ENCODE results near the gene LYL1. TPM values are rescaled to one million over a fixed set of nuclear protein-coding genes. Genes with fewer than 3 reads are reported as not detected.

LYL1 gene
- total RNA-seq, 1 experiment from 2014 or later, result 0.63 TPM

GRCh38 chr19:13110099-13110610, 7.5 kb upstream of the LYL1 start:
- H2AK5ac ChIP-seq (ENCODE audit: insufficient read length, low read length), result no peak overlapping the region
- Mint-ChIP-seq H3K27ac (no peak overlapping the region; a peak in 1 of 7 replicates), H3K36me3 (ENCODE audit: insufficient read depth in 1 of 3, low read depth in 3 of 3) (peaks cover 9 to 41% (median 35%) of the 10 kb centered on the region in 3 experiments; a peak in 6 of 7 replicates), H3K27me3 (ENCODE audit: low read depth) (no peaks in the 10 kb centered on the region), H3K9me3 (no peaks in the 10 kb centered on the region), H3K4me3 (no peak overlapping the region), H3K4me1 (no peaks in the 10 kb centered on the region; a peak in 1 of 4 replicates)
- no peaks in the 10 kb centered on the region for H3K23me2 ChIP-seq (ENCODE audit: insufficient read length, low read depth, low read length, poor library complexity, severe bottlenecking)
- no CpG with 5 or more reads among the region's 15 CpGs for WGBS (ENCODE audit: extremely low coverage, insufficient read length, low lambda C conversion rate)
- no peak overlapping the region for H3K18ac ChIP-seq (ENCODE audit: insufficient read length, low read depth, low read length)
- peaks cover 2% of the 10 kb centered on the region; the same call in 1 of the 2 replicates for H3K79me2 ChIP-seq (ENCODE audit: insufficient read depth, low read length)
- H4K5ac ChIP-seq (ENCODE audit: insufficient read length, low read depth, low read length), result no peak overlapping the region
- no peak overlapping the region for H2BK15ac ChIP-seq (ENCODE audit: low read depth, low read length)
- no peaks in the 10 kb centered on the region for H3K9me3 ChIP-seq (ENCODE audit: control insufficient read depth, low read depth, low read length)
- no peak overlapping the region for H3K4me2 ChIP-seq (ENCODE audit: insufficient read depth, insufficient read length, low read length)
- no peak overlapping the region for H3K4ac ChIP-seq (ENCODE audit: low read depth, low read length)
- no peaks in the 10 kb centered on the region for H3K79me1 ChIP-seq (ENCODE audit: insufficient read depth, low read depth, low read length, poor library complexity, severe bottlenecking)
- no peak overlapping the region for H3K23ac ChIP-seq (ENCODE audit: insufficient read length, low read depth, low read length)
- no peak overlapping the region for H2AFZ ChIP-seq (ENCODE audit: low read length)
- H3K4me1 ChIP-seq (ENCODE audit: insufficient read depth, low read length), result no peaks in the 10 kb centered on the region
- no peak overlapping the region for H2BK120ac ChIP-seq (ENCODE audit: low read depth, low read length, poor library complexity, severe bottlenecking)
- no peak for DNase-seq
- H3T11ph ChIP-seq (ENCODE audit: low read length), result no peak overlapping the region
- no peak overlapping the region for H3K56ac ChIP-seq (ENCODE audit: insufficient read length, low read depth, low read length)
- H3K27ac ChIP-seq (ENCODE audit: insufficient read length, low read depth, low read length), result no peak overlapping the region
- no peaks in the 10 kb centered on the region for H3K27me3 ChIP-seq (ENCODE audit: insufficient read depth, low read length)
- H2BK5ac ChIP-seq (ENCODE audit: insufficient read length, low read length), result no peak overlapping the region
- H4K20me1 ChIP-seq (ENCODE audit: control insufficient read depth, insufficient read depth, insufficient read length), result no peaks in the 10 kb centered on the region
- H2BK12ac ChIP-seq (ENCODE audit: insufficient read length, low read depth, low read length), result no peak overlapping the region
- no peak overlapping the region for H3K9ac ChIP-seq (ENCODE audit: extremely low read depth, insufficient read length, low read length)
- no peak overlapping the region for H4K91ac ChIP-seq (ENCODE audit: insufficient read length, low read depth, low read length)
- H3K14ac ChIP-seq (ENCODE audit: insufficient read depth, low read length), result no peak overlapping the region
- no peak overlapping the region for H2BK20ac ChIP-seq (ENCODE audit: low read depth, low read length, poor library complexity, severe bottlenecking)
- no peak overlapping the region for H4K8ac ChIP-seq (replicated peaks; ENCODE audit: insufficient read length, low read depth, low read length)
- TF ChIP-seq CTCF (conservative IDR thresholded peaks at IDR 0.05), result no peak

Data from H9 (cell line).